ENCODE results near the gene RPS19.
A peak's percentile ranks its signal among the peaks of the same experiment; 100 is the strongest.

The RPS19 gene

GRCh38 chr19:41859618-41860418 lies at the start of gene RPS19:
RPS19 (plus strand) TSS chr19:41860255; CDS start chr19:41860775, 520 bp downstream.
- peak; percentile 99 for DNase-seq

GRCh38 chr19:41810301-41810700 lies 49.8 kb upstream of the RPS19 start:
- no peak for DNase-seq

GRCh38 chr19:41811036-41811435 lies 49.0 kb upstream of the RPS19 start:
- DNase-seq = no peak

GRCh38 chr19:41811981-41812380 lies 48.1 kb upstream of the RPS19 start:
- DNase-seq = no peak

- DNase-seq = peak in 1 of 2 experiments; percentile 11
These were observed 46.1 kb upstream of the RPS19 start for GRCh38 chr19:41813911-41814310.

GRCh38 chr19:41815301-41815700 lies 44.8 kb upstream of the RPS19 start:
- no peak for DNase-seq

GRCh38 chr19:41816761-41817160 lies 43.3 kb upstream of the RPS19 start:
- DNase-seq = no peak

- peak; percentile 23 to 67 for DNase-seq
These were observed 38.9 kb upstream of the RPS19 start for GRCh38 chr19:41821003-41821735.

- DNase-seq = no peak
These were observed 21.9 kb upstream of the RPS19 start for GRCh38 chr19:41837981-41838708.

- DNase-seq = no peak
These were observed 20.8 kb upstream of the RPS19 start for GRCh38 chr19:41839211-41839610.

- no peak for DNase-seq
These were observed 16.7 kb upstream of the RPS19 start for GRCh38 chr19:41843371-41843770.

- no peak for DNase-seq
These were observed 15.5 kb upstream of the RPS19 start, which contains the start of gene LYPD4 for GRCh38 chr19:41844601-41845000. LYPD4 (minus strand) TSS chr19:41844683; CDS start chr19:41839285, 5,398 bp downstream.

- DNase-seq = no peak
These were observed 15.2 kb upstream of the RPS19 start, which contains the start of gene DMRTC2 for GRCh38 chr19:41845001-41845050. DMRTC2 (plus strand) TSS chr19:41845042; CDS start chr19:41847429, 2,387 bp downstream.

GRCh38 chr19:41845051-41845590 lies 14.9 kb upstream of the RPS19 start:
- no peak for DNase-seq

- DNase-seq = no peak
These were observed 12.5 kb upstream of the RPS19 start for GRCh38 chr19:41847351-41848105.

GRCh38 chr19:41848666-41849065 lies 11.4 kb upstream of the RPS19 start:
- DNase-seq = no peak

- no peak for DNase-seq
These were observed 11.0 kb upstream of the RPS19 start for GRCh38 chr19:41849067-41849466.

GRCh38 chr19:41850381-41850780 lies 9.7 kb upstream of the RPS19 start:
- DNase-seq = peak in 1 of 2 experiments; percentile 9

- no peak for DNase-seq
These were observed 8.6 kb upstream of the RPS19 start for GRCh38 chr19:41851456-41851855.

- DNase-seq = no peak
These were observed 6.7 kb upstream of the RPS19 start for GRCh38 chr19:41853344-41853743.

- DNase-seq = no peak
These were observed 6.3 kb upstream of the RPS19 start for GRCh38 chr19:41853768-41854167.

- no peak for DNase-seq
These were observed 840 bp upstream of the RPS19 start for GRCh38 chr19:41859213-41859617.
